Measurements from ENCODE around the gene GTF2F2. TPM values are rescaled to one million over a fixed set of nuclear protein-coding genes. Genes with fewer than 3 reads are reported as not detected.
A peak's percentile ranks its signal among the peaks of the same experiment; 100 is the strongest.

The GTF2F2 gene
- total and polyA plus RNA-seq, 9 of the 15 experiments (the other 6 are each of a cell fraction or from before 2014, with no cell fraction given) = 19.7 to 44.8 (median 32.4) TPM

GRCh38 chr13:45119991-45120864, at the start of gene GTF2F2 (continued):
- TF ChIP-seq ZNF609 (CRISPR knock-in tag; IDR thresholded peaks at IDR 0.05; ENCODE audit: borderline replicate concordance) (no peak), TSC22D4 (tag; IDR thresholded peaks at IDR 0.05) (no peak), TAF9B (IDR thresholded peaks at IDR 0.05; ENCODE audit: partially characterized antibody) (peak; percentile 50), PHF8 (IDR thresholded peaks at IDR 0.05; ENCODE audit: borderline replicate concordance, low read length) (peak; percentile 81; the same call in 1 of the 2 replicates), ZC3H8 (IDR thresholded peaks at IDR 0.05) (no peak), ZBTB40 (IDR thresholded peaks at IDR 0.05) (no peak), ZBTB40 (CRISPR knock-in tag; IDR thresholded peaks at IDR 0.05) (no peak), ZNF175 (CRISPR knock-in tag; IDR thresholded peaks at IDR 0.05; ENCODE audit: low read depth) (no peak)
- TF ChIP-seq, protein P1, sequence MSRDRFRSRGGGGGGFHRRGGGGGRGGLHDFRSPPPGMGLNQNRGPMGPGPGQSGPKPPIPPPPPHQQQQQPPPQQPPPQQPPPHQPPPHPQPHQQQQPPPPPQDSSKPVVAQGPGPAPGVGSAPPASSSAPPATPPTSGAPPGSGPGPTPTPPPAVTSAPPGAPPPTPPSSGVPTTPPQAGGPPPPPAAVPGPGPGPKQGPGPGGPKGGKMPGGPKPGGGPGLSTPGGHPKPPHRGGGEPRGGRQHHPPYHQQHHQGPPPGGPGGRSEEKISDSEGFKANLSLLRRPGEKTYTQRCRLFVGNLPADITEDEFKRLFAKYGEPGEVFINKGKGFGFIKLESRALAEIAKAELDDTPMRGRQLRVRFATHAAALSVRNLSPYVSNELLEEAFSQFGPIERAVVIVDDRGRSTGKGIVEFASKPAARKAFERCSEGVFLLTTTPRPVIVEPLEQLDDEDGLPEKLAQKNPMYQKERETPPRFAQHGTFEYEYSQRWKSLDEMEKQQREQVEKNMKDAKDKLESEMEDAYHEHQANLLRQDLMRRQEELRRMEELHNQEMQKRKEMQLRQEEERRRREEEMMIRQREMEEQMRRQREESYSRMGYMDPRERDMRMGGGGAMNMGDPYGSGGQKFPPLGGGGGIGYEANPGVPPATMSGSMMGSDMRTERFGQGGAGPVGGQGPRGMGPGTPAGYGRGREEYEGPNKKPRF (IDR thresholded peaks at IDR 0.05; ENCODE audit: low read depth, low read length) = no peak
